GM23338 (cell line): ENCODE results near the gene PRKACA.

Source experiments
- CREB1 ChIP-seq: fragments of 250-450 bp; sonication (Bioruptor Pico); IDR thresholded peaks from 2 replicates; pipeline ENCODE4 v1.5.0; 2020; ENCODE audit warnings: low read depth, mild to moderate bottlenecking, moderate library complexity
- EZH2 ChIP-seq: fragments of 200-600 bp; sonication (generic); IDR thresholded peaks from one replicate; pipeline ENCODE4 v1.8.0; 2017; ENCODE audit warnings: antibody characterized with exemption, mild to moderate bottlenecking, low read depth; ENCODE audit not compliant: unreplicated experiment
- EZH2phosphoT487 ChIP-seq: fragments of 200-600 bp; sonication (generic); IDR thresholded peaks from one replicate; pipeline ENCODE4 v1.8.1; 2018; ENCODE audit warnings: antibody characterized with exemption; ENCODE audit not compliant: unreplicated experiment
- JUNB ChIP-seq: IDR thresholded peaks from one replicate; pipeline ENCODE4 v1.6.1; 2016; ENCODE audit warnings: antibody characterized with exemption; ENCODE audit not compliant: unreplicated experiment
- NANOG ChIP-seq: IDR thresholded peaks from 2 replicates; pipeline ENCODE4 v1.6.1; 2016; ENCODE audit warnings: antibody characterized with exemption, borderline replicate concordance
- POLR2AphosphoS5 ChIP-seq: IDR thresholded peaks from 2 replicates; pipeline ENCODE4 v1.6.1; 2016; ENCODE audit warnings: antibody characterized with exemption, low read depth
- STAT1 ChIP-seq: IDR thresholded peaks from one replicate; pipeline ENCODE4 v1.6.1; 2016; ENCODE audit warnings: antibody characterized with exemption; ENCODE audit not compliant: unreplicated experiment
- ZNF331 ChIP-seq: fragments of 250-450 bp; sonication (Bioruptor Pico); IDR thresholded peaks from 2 replicates; pipeline ENCODE4 v1.5.0; 2020; ENCODE audit warnings: low read depth, mild to moderate bottlenecking, moderate library complexity
- TF ChIP-seq, protein P1 (sequence below): IDR thresholded peaks from one replicate; pipeline ENCODE4 v1.6.1; 2018; ENCODE audit warnings: antibody characterized with exemption; ENCODE audit not compliant: unreplicated experiment
- TF ChIP-seq, protein P2 (sequence below), 2 experiments: fragments of 200-600 bp in 1 of 2; sonication (generic) in 1 of 2; conservative IDR thresholded peaks; 2 replicates each; pipeline versions ENCODE4 v1.5.1 to v1.6.1; 2016 to 2017; ENCODE audit warnings: antibody characterized with exemption in 2 of 2, low read depth in 2 of 2, mild to moderate bottlenecking in 2 of 2, moderate library complexity in 1 of 2
- TF ChIP-seq, protein P3 (sequence below): IDR thresholded peaks from 2 replicates; pipeline ENCODE4 v1.6.1; 2016; ENCODE audit warnings: antibody characterized with exemption

DNA sequence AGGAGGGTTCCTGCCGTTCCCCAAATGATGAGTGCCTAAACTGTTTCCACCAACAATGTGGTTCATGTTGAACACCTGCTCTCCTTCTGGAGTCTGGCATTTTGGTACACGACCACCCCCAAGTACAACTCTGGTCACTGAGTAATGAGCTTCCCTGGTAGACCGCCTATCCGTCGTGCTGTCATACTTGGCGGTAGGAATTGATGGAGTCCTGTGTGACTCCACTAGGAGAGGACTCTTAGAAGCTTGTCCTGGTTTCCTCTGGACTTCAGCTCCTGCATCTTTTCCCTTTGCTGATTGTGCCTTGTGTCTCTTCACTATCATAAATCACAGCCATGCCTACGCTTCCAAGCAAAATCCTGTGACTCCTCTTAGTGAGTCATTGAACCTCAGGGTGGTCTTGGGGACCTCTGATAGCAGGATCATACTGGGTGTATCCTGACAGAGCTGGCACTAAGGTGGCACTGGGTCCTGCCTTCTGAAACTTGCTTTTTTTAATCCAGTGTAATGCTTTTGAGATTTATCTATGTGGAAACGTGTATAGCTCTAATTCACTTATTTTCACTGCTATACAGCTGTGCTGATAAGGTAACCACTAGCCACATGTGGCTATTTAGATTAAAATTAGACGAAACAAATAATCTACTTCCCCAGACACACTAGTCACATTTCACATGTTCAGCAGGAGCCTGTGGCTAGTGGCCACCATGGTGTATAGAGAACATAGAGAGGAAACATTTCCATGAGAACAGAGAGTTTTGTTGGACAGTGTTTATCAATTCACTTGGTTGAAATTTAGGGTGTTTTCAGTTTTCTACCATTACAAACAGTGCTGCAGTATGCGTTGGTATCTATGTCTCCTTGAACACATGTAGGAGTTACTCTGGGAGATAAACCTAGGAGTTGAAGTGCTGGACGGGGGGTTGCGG is 25.0 kb upstream of the PRKACA start:
- TF ChIP-seq, protein P1, sequence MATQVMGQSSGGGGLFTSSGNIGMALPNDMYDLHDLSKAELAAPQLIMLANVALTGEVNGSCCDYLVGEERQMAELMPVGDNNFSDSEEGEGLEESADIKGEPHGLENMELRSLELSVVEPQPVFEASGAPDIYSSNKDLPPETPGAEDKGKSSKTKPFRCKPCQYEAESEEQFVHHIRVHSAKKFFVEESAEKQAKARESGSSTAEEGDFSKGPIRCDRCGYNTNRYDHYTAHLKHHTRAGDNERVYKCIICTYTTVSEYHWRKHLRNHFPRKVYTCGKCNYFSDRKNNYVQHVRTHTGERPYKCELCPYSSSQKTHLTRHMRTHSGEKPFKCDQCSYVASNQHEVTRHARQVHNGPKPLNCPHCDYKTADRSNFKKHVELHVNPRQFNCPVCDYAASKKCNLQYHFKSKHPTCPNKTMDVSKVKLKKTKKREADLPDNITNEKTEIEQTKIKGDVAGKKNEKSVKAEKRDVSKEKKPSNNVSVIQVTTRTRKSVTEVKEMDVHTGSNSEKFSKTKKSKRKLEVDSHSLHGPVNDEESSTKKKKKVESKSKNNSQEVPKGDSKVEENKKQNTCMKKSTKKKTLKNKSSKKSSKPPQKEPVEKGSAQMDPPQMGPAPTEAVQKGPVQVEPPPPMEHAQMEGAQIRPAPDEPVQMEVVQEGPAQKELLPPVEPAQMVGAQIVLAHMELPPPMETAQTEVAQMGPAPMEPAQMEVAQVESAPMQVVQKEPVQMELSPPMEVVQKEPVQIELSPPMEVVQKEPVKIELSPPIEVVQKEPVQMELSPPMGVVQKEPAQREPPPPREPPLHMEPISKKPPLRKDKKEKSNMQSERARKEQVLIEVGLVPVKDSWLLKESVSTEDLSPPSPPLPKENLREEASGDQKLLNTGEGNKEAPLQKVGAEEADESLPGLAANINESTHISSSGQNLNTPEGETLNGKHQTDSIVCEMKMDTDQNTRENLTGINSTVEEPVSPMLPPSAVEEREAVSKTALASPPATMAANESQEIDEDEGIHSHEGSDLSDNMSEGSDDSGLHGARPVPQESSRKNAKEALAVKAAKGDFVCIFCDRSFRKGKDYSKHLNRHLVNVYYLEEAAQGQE, result no peak
- TF ChIP-seq EZH2phosphoT487 (no peak), ZNF331 (CRISPR knock-in tag) (no peak), EZH2 (no peak), JUNB (no peak), POLR2AphosphoS5 (no peak), STAT1 (no peak), CREB1 (no peak), NANOG (no peak)
- TF ChIP-seq, protein P2, sequence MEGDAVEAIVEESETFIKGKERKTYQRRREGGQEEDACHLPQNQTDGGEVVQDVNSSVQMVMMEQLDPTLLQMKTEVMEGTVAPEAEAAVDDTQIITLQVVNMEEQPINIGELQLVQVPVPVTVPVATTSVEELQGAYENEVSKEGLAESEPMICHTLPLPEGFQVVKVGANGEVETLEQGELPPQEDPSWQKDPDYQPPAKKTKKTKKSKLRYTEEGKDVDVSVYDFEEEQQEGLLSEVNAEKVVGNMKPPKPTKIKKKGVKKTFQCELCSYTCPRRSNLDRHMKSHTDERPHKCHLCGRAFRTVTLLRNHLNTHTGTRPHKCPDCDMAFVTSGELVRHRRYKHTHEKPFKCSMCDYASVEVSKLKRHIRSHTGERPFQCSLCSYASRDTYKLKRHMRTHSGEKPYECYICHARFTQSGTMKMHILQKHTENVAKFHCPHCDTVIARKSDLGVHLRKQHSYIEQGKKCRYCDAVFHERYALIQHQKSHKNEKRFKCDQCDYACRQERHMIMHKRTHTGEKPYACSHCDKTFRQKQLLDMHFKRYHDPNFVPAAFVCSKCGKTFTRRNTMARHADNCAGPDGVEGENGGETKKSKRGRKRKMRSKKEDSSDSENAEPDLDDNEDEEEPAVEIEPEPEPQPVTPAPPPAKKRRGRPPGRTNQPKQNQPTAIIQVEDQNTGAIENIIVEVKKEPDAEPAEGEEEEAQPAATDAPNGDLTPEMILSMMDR (conservative IDR thresholded peaks at IDR 0.05; ENCODE audit: low read depth in 2 of 2), result no peak
- TF ChIP-seq, protein P3, sequence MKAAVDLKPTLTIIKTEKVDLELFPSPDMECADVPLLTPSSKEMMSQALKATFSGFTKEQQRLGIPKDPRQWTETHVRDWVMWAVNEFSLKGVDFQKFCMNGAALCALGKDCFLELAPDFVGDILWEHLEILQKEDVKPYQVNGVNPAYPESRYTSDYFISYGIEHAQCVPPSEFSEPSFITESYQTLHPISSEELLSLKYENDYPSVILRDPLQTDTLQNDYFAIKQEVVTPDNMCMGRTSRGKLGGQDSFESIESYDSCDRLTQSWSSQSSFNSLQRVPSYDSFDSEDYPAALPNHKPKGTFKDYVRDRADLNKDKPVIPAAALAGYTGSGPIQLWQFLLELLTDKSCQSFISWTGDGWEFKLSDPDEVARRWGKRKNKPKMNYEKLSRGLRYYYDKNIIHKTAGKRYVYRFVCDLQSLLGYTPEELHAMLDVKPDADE, result no peak
